Endothelial cell of umbilical vein (primary cell): ENCODE results near the gene CCDC6. TPM values are rescaled to one million over a fixed set of nuclear protein-coding genes. Genes with fewer than 3 reads are reported as not detected.
"Not testable (repeated sequence)": the region's sequence is repeated elsewhere in the genome, so short reads cannot be mapped to it uniquely, and the experiment has no call there.

Source experiments
- BruUV-seq: library from RNA; stranded (reverse); fragments of 400-500 nt; replicated peaks from 2 replicates; lab custom pipeline; 2021; lab: Mats Ljungman, UMichigan
- CTCF ChIA-PET: fragments of 300-600, 350-600 bp; sonication (Branson Sonifier 250); formaldehyde crosslinking; loops from one replicate; lab custom pipeline; 2021; ENCODE audit warnings: antibody characterized with exemption, inconsistent platforms; lab: Charles Lee
- POLR2A ChIA-PET: fragments of 300-600, 350-600 bp; sonication (Branson Sonifier 250); formaldehyde crosslinking; loops from one replicate; lab custom pipeline; 2021; ENCODE audit warnings: antibody characterized with exemption, inconsistent platforms; lab: Charles Lee
- DNase-seq: peaks from one replicate; pipeline ENCODE4 v3.0.0-alpha.2; 2011; ENCODE audit warnings: low read depth, low spot score
- FAIRE-seq: peaks from 2 replicates; lab custom pipeline; 2011; peaks lifted over from hg19 to GRCh38; lab: Jason Lieb, UNC
- H2AFZ ChIP-seq: 2 replicates; pipeline ENCODE4 v1.6.0; 2012; ENCODE audit warnings: low read depth, low read length, control low read depth, inconsistent platforms
- H3K27ac ChIP-seq: 2 replicates; pipeline ENCODE4 v1.5.1; 2011; ENCODE audit warnings: low read depth, mild to moderate bottlenecking, control low read depth, low read length, moderate library complexity; ENCODE audit not compliant: insufficient read depth
- H3K27me3 ChIP-seq, 2 experiments: 2 replicates each; pipeline versions ENCODE4 v1.6.0 to v1.6.1; 2011; ENCODE audit warnings: low read length in 2 of 2, mixed read lengths in 1 of 2; ENCODE audit not compliant: control insufficient read depth in 2 of 2, insufficient read depth in 2 of 2
- H3K36me3 ChIP-seq, 2 experiments: 2 replicates in 1 of 2; 3 replicates in 1 of 2; pipeline ENCODE4 v1.5.1; 2011; ENCODE audit warnings: low read length in 2 of 2, mild to moderate bottlenecking in 1 of 2, moderate library complexity in 1 of 2; ENCODE audit not compliant: control insufficient read depth in 2 of 2, insufficient read depth in 2 of 2; ENCODE audit errors: extremely low read depth in 1 of 2
- H3K4me1 ChIP-seq: 3 replicates; pipeline ENCODE4 v1.5.1; 2011; ENCODE audit warnings: mild to moderate bottlenecking, low read length; ENCODE audit not compliant: control insufficient read depth, insufficient read depth; ENCODE audit errors: extremely low read depth
- H3K4me2 ChIP-seq: 2 replicates; pipeline ENCODE4 v1.6.1; 2011; ENCODE audit warnings: low read length, control low read depth, mixed read lengths; ENCODE audit not compliant: insufficient read depth
- H3K4me3 ChIP-seq, 3 experiments: fragments of 200-600 bp in 1 of 3; sonication (generic), shearing (Covaris generic) in 1 of 3; replicated peaks in 1 of 3; 2 replicates each; pipeline ENCODE4 v1.5.1; 2011 to 2016; ENCODE audit warnings: control low read depth in 3 of 3, low read length in 3 of 3, mild to moderate bottlenecking in 2 of 3, inconsistent platforms in 1 of 3, low read depth in 1 of 3, moderate library complexity in 1 of 3; ENCODE audit not compliant: insufficient read depth in 1 of 3
- H3K79me2 ChIP-seq: 2 replicates; pipeline ENCODE4 v1.6.0; 2012; ENCODE audit warnings: low read length, inconsistent platforms; ENCODE audit not compliant: control insufficient read depth, insufficient read depth
- H3K9ac ChIP-seq: replicated peaks from 2 replicates; pipeline ENCODE3; 2011; ENCODE audit warnings: low read length, control low read depth; ENCODE audit not compliant: insufficient read depth; ENCODE audit errors: extremely low read depth
- H3K9me1 ChIP-seq: replicated peaks from 3 replicates; pipeline ENCODE4 v1.6.0; 2011; ENCODE audit warnings: mild to moderate bottlenecking, low read length; ENCODE audit not compliant: control insufficient read depth, insufficient read depth; ENCODE audit errors: extremely low read depth
- H3K9me3 ChIP-seq: replicated peaks from 2 replicates; pipeline ENCODE4 v1.5.1; 2012; ENCODE audit warnings: low read length, inconsistent platforms; ENCODE audit not compliant: control insufficient read depth, insufficient read depth
- H4K20me1 ChIP-seq: replicated peaks from 2 replicates; pipeline ENCODE3; 2011; ENCODE audit warnings: mild to moderate bottlenecking, low read length; ENCODE audit not compliant: control insufficient read depth, insufficient read depth; ENCODE audit errors: extremely low read depth
- CTCF ChIP-seq, 2 donors: IDR thresholded peaks; 1 replicate in 1 of 2; 2 replicates in 1 of 2; pipeline ENCODE4 v1.5.1; 2011; ENCODE audit warnings: low read length in 2 of 2, mild to moderate bottlenecking in 2 of 2, moderate library complexity in 2 of 2, control low read depth in 1 of 2, inconsistent platforms in 1 of 2, low read depth in 1 of 2; ENCODE audit not compliant: insufficient read depth in 1 of 2; ENCODE audit errors: extremely low read depth in 1 of 2
- EZH2 ChIP-seq: IDR thresholded peaks from 2 replicates; pipeline ENCODE4 v1.6.1; 2012; ENCODE audit warnings: borderline replicate concordance, low read depth, mild to moderate bottlenecking, moderate library complexity, low read length, inconsistent platforms; ENCODE audit not compliant: severe bottlenecking
- MYC ChIP-seq: IDR thresholded peaks from one replicate; pipeline ENCODE4 v1.6.1; 2011; ENCODE audit warnings: mild to moderate bottlenecking, low read depth, low read length
- dilution Hi-C: fragments of 300-500 bp; cut with MboI; formaldehyde crosslinking; loops from one replicate; pipeline ENCODE4 v1.15.0; 2019; ENCODE audit warnings: low sequenced_read_pairs; ENCODE audit not compliant: extremely low pct_ligation_motif_present
- intact Hi-C: fragments of 100-400 bp; cut with micrococcal nuclease; formaldehyde crosslinking; loops from one replicate; pipeline ENCODE4 v1.10.0; 2022
- polyA plus RNA-seq, 4 experiments: library from polyadenylated mRNA; depleted of rRNA in 3 of 4; stranded (reverse) in 3 of 4; unstranded in 1 of 4; fragments of >200 nt; gene quantifications; 2 replicates each; pipeline versions ENCODE4 v1.2.1 to v1.2.3, GENCODE V29; 2011 to 2012; ENCODE audit warnings: missing spikeins in 1 of 4
- total RNA-seq: library from RNA; stranded (reverse); gene quantifications from 2 replicates; pipeline ENCODE4 v1.2.3, GENCODE V29; 2021

The CCDC6 gene
- total and polyA plus RNA-seq, 2 donors (not counting 3 experiments of a cell fraction or from before 2014, with no cell fraction given) = 16.8 to 36.8 TPM

DNA sequence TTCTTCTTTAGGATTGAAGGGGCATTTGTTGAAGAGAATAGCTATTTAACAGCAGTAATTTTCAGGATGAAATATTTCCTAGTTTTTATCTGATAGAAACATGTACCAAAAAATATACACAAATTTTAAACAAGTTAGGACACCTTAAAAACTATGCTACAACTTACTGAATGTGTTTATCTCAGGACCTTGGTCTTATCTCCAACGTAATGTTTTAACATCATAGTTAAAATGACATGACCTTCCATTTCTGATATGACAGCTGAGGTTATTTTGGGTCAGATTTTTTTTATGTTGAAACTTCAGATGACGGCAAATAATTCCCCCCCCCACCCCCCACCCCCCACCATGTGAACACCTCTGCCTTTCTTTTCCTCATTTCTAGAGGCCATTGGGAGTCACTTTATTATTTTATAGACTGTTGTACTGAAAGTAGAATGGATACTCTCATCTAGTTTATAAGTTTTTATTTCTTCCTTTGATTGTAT is 161.1 kb downstream of the CCDC6 start:
- Histone ChIP-seq H4K20me1 (no peaks in the 10 kb centered on the region), H3K4me2 (no peak overlapping the region), H3K27ac (no peak overlapping the region), H3K4me1 (no peaks in the 10 kb centered on the region), H3K36me3 (no peaks in the 10 kb centered on the region), H3K9me1 (no peaks in the 10 kb centered on the region), H3K79me2 (no peaks in the 10 kb centered on the region), H3K4me3 (no peak overlapping the region), H3K9ac (no peak overlapping the region), H2AFZ (no peak overlapping the region), H3K9me3 (no peaks in the 10 kb centered on the region), H3K27me3 (no peaks in the 10 kb centered on the region)
- no peak for FAIRE-seq
- no peak for DNase-seq
- dilution Hi-C loops (no loop called here), intact Hi-C loops (no loop called here)
- ChIA-PET POLR2A (no interaction called here), CTCF (no interaction called here)
- TF ChIP-seq MYC (no peak), EZH2 (no peak), CTCF (IDR thresholded peaks at IDR 0.05; ENCODE audit: extremely low read depth in 1 of 2, insufficient read depth in 1 of 2, low read depth in 1 of 2, low read length in 2 of 2) (no peak)
- BruUV-seq = no TSS peak

DNA sequence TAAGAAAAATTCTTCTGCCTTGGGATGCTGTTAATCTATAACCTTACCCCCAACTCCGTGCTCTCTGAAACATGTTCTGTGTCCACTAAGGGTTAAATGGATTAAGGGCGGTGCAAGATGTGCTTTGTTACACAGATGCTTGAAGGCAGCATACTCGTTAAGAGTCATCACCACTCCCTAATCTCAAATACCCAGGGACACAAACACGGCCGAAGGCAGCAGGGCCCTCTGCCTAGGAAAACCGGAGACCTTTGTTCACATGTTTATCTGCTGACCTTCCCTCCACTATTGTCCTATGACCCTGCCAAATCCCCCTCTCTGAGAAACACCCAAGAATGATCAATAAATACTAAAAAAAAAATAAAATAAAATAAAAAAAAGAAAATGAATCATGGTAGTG is 161.6 kb downstream of the CCDC6 start:
- H3K4me2 ChIP-seq, BruUV-seq, H3K36me3 ChIP-seq, FAIRE-seq, intact Hi-C loops, H3K4me1 ChIP-seq, H4K20me1 ChIP-seq, H3K27ac ChIP-seq, H3K9me1 ChIP-seq, H3K9me3 ChIP-seq, H3K4me3 ChIP-seq, CTCF ChIA-PET, H3K79me2 ChIP-seq, POLR2A ChIA-PET, DNase-seq, H3K27me3 ChIP-seq, H2AFZ ChIP-seq, H3K9ac ChIP-seq, dilution Hi-C loops: not testable (repeated sequence)

DNA sequence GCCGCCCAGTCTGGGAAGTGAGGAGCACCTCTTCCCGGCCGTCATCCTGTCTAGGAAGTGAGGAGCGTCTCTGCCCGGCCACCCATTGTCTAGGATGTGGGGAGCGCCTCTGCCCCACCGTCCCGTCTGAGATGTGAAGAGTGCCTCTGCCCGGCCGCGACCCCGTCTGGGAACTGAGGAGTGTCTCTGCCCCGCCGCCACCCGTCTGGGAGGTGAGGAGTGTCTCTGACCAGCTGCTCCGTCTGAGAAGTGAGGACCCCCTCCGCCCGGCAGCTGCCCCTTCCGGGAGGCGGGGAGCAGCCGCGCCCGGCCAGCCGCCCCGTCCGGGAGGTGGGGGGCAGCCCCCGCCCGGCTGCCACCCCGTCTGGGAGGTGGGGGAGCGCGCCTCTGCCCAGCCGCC is 162.2 kb downstream of the CCDC6 start:
- dilution Hi-C loops, POLR2A ChIA-PET, H4K20me1 ChIP-seq, H3K79me2 ChIP-seq, BruUV-seq, H3K36me3 ChIP-seq, H3K4me1 ChIP-seq, H3K27me3 ChIP-seq, H3K4me2 ChIP-seq, H3K9me1 ChIP-seq, H2AFZ ChIP-seq, intact Hi-C loops, H3K27ac ChIP-seq, DNase-seq, H3K9me3 ChIP-seq, FAIRE-seq, H3K4me3 ChIP-seq, CTCF ChIA-PET, H3K9ac ChIP-seq: not testable (repeated sequence)
